Measurements from ENCODE around the gene BCL6. TPM values are rescaled to one million over a fixed set of nuclear protein-coding genes. Genes with fewer than 3 reads are reported as not detected.

Gene BCL6
- total and polyA plus RNA-seq, 2 of the 8 experiments (the other 6 are each of a cell fraction or from before 2014, with no cell fraction given) = 5.7 to 10.4 TPM

- Histone ChIP-seq H4K5ac (ENCODE audit: insufficient read length, low read depth, low read length) (no peak overlapping the region), H3K4ac (replicated peaks; ENCODE audit: insufficient read length, low read depth, low read length) (no peak overlapping the region)
- no peak for FAIRE-seq
- TF ChIP-seq MAX (IDR thresholded peaks at IDR 0.05) = no peak
- TF ChIP-seq GTF2F1 (IDR thresholded peaks at IDR 0.05; ENCODE audit: borderline replicate concordance, low read depth, low read length) = no peak
- no peak for TF ChIP-seq ATF2 (IDR thresholded peaks at IDR 0.05; ENCODE audit: low read length)
- no peak for TF ChIP-seq SIN3A (conservative IDR thresholded peaks at IDR 0.05 in 1 of 2, IDR thresholded peaks at IDR 0.05 in 1 of 2; ENCODE audit: low read depth in 1 of 2, low read length in 2 of 2)
- no peak for TF ChIP-seq TCF12 (IDR thresholded peaks at IDR 0.05; ENCODE audit: low read depth, low read length)
- no peak for TF ChIP-seq TEAD4 (IDR thresholded peaks at IDR 0.05; ENCODE audit: low read depth, low read length)
- TF ChIP-seq CTBP2 (IDR thresholded peaks at IDR 0.05; ENCODE audit: borderline replicate concordance, insufficient read depth, insufficient read length, low read length) = no peak
- TF ChIP-seq E2F6 (IDR thresholded peaks at IDR 0.05) = no peak
- no peak for TF ChIP-seq SP1 (IDR thresholded peaks at IDR 0.05; ENCODE audit: low read depth, low read length)
- no peak for TF ChIP-seq POLR2A (IDR thresholded peaks at IDR 0.05; ENCODE audit: control extremely low read depth in 1 of 2, low read depth in 2 of 2, low read length in 2 of 2)
- no peak for TF ChIP-seq SP4 (IDR thresholded peaks at IDR 0.05; ENCODE audit: low read length)
- TF ChIP-seq HDAC2 (IDR thresholded peaks at IDR 0.05; ENCODE audit: borderline replicate concordance in 1 of 2, low read depth in 2 of 2, low read length in 2 of 2) = no peak
Observed at GRCh38 chr3:187792521-187792920, 47.3 kb upstream of the BCL6 start.

More at GRCh38 chr3:187792521-187792920, 47.3 kb upstream of the BCL6 start:
- no peak overlapping the region for H2BK12ac ChIP-seq (ENCODE audit: low read depth, low read length)
- POLR2A ChIA-PET (ENCODE audit: partially characterized antibody) = no interaction called here
- H3K9ac ChIP-seq (replicated peaks in 1 of 4; ENCODE audit: extremely low read depth in 1 of 4, low read depth in 3 of 4, low read length in 3 of 4) = no peak overlapping the region
- H2AFZ ChIP-seq (ENCODE audit: low read length) = no peak overlapping the region
- CTCF ChIA-PET (ENCODE audit: partially characterized antibody) = no interaction called here
- H3K23me2 ChIP-seq (ENCODE audit: low read depth, low read length) = no peaks in the 10 kb centered on the region; the same call in 1 of the 2 replicates
- no peak overlapping the region for H4K8ac ChIP-seq (ENCODE audit: extremely low read depth, insufficient read depth, low read length)
- no peaks in the 10 kb centered on the region for H3K9me3 ChIP-seq (ENCODE audit: insufficient read depth in 2 of 2, low read depth in 1 of 2, low read length in 1 of 2)
- no peaks in the 10 kb centered on the region for H4K20me1 ChIP-seq (replicated peaks in 1 of 2; ENCODE audit: control insufficient read depth in 1 of 2, insufficient read depth in 2 of 2, low read length in 2 of 2)
- no peaks in the 10 kb centered on the region; a peak in 1 of 8 replicates for H3K36me3 ChIP-seq (ENCODE audit: control insufficient read depth in 2 of 4, insufficient read depth in 4 of 4, low read length in 3 of 4)
- no peak overlapping the region for H2BK20ac ChIP-seq (ENCODE audit: low read length)
- H3K27ac ChIP-seq (ENCODE audit: low read depth, low read length) = no peak overlapping the region
- H3K23ac ChIP-seq (ENCODE audit: insufficient read length) = no peak overlapping the region
- H2AK5ac ChIP-seq (ENCODE audit: low read depth, low read length) = no peak overlapping the region
- no peak overlapping the region for H2BK5ac ChIP-seq (ENCODE audit: low read depth, low read length)
- H3K4me1 ChIP-seq (replicated peaks in 1 of 4; ENCODE audit: control insufficient read depth in 3 of 4, insufficient read depth in 4 of 4, low read length in 3 of 4) = no peaks in the 10 kb centered on the region
- WGBS, 2 experiments (ENCODE audit: extremely low coverage in 1 of 2, insufficient coverage in 1 of 2, insufficient read length in 1 of 2, insufficient replicate concordance in 2 of 2, low coverage in 1 of 2, low lambda C conversion rate in 2 of 2, missing lambda C conversion rate in 1 of 2) = 92% methylated on average over 3 of the region's 3 CpGs; no CpG with 5 or more reads in 1 of the 2 experiments
- no peak overlapping the region for H3K4me2 ChIP-seq (ENCODE audit: insufficient read depth in 1 of 2, low read depth in 2 of 2, low read length in 2 of 2)
- DNase-seq (ENCODE audit: low read depth in 1 of 2, low spot score in 2 of 2) = no peak
- no peaks in the 10 kb centered on the region for H3K79me1 ChIP-seq (ENCODE audit: low read depth, low read length)
- H3K4me3 ChIP-seq (ENCODE audit: extremely low read depth in 1 of 4, insufficient read depth in 2 of 4, low read depth in 3 of 4, low read length in 4 of 4) = no peak overlapping the region
- H3K18ac ChIP-seq (ENCODE audit: extremely low read depth, low read length) = no peak overlapping the region
- no peak overlapping the region for H3K56ac ChIP-seq (replicated peaks; ENCODE audit: insufficient read length, low read depth, low read length)
- H2BK120ac ChIP-seq (replicated peaks; ENCODE audit: low read depth, low read length) = no peak overlapping the region
- no peak overlapping the region for H2BK15ac ChIP-seq (ENCODE audit: low read length)
- H4K91ac ChIP-seq (replicated peaks; ENCODE audit: insufficient read length, low read length) = no peak overlapping the region
- no peaks in the 10 kb centered on the region for H3K79me2 ChIP-seq (ENCODE audit: control insufficient read depth in 1 of 2, insufficient read depth in 2 of 2, low read length in 2 of 2)
- H3K14ac ChIP-seq (ENCODE audit: insufficient read length) = no peak overlapping the region
- peaks cover 0 to 1% (median 0%) of the 10 kb centered on the region in 4 experiments; a peak in 1 of 7 replicates for H3K27me3 ChIP-seq (replicated peaks in 1 of 4; ENCODE audit: control insufficient read depth in 3 of 4, extremely low read depth in 1 of 4, insufficient read depth in 3 of 4, low read length in 3 of 4)
